GM12873 (cell line): ENCODE data around the gene TRIP4.

Source experiments
- TF ChIP-seq, protein P1 (sequence below): IDR thresholded peaks from 2 replicates; pipeline ENCODE4 v1.5.1; 2012; ENCODE audit warnings: low read depth, mild to moderate bottlenecking, moderate library complexity, low read length, control low read depth; ENCODE audit not compliant: insufficient read depth; ENCODE audit errors: missing control alignments

Gene TRIP4

DNA sequence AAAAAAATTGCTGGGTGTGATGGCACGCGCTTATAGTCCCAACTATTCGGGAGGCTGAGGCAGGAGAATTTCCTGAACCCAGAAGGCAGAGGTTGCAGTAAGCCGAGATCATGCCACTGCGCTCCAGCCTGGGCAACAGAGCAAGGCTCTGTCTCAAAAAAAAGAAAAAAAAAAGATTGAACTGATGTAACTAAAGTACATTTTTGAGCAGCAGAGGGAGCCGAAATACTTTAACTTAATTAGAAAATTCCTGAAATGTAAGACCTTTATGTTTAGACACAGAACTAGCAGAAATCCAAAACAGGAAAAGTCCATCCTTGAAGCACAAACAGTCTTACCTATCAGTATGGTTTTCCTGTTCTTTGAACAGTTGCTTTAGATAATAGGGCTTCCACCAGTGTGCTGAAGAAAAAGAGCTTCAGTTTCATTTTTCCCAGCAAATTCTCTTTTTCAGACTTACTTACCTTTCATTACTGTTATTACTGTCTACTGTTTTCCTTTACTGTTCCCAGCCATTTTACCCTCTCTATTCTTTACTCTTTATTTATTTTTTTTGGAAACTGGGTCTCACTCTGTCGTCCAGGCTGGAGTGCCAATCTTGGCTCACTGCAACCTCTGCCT, 39.3 kb downstream of the TRIP4 start:
- TF ChIP-seq, protein P1, sequence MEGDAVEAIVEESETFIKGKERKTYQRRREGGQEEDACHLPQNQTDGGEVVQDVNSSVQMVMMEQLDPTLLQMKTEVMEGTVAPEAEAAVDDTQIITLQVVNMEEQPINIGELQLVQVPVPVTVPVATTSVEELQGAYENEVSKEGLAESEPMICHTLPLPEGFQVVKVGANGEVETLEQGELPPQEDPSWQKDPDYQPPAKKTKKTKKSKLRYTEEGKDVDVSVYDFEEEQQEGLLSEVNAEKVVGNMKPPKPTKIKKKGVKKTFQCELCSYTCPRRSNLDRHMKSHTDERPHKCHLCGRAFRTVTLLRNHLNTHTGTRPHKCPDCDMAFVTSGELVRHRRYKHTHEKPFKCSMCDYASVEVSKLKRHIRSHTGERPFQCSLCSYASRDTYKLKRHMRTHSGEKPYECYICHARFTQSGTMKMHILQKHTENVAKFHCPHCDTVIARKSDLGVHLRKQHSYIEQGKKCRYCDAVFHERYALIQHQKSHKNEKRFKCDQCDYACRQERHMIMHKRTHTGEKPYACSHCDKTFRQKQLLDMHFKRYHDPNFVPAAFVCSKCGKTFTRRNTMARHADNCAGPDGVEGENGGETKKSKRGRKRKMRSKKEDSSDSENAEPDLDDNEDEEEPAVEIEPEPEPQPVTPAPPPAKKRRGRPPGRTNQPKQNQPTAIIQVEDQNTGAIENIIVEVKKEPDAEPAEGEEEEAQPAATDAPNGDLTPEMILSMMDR: no peak

DNA sequence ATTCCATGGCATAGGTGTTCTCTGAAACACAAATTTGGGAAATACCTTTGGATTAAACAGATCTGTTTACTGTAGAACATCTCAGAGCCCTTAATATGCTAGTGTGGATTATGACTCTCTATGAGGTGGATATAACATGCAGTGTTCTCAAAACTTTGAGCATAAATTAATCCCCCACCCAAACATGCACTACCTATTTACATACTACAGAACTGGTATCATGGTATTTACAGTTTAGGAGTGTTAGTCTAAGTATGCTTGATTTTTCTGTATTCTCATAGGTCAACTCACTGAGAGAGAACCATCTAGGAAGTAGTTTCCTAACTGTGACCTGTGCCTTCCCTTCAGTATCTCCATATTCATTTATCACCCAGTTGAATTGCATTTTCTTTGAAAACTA, 41.8 kb downstream of the TRIP4 start:
- TF ChIP-seq, protein P1: no peak

DNA sequence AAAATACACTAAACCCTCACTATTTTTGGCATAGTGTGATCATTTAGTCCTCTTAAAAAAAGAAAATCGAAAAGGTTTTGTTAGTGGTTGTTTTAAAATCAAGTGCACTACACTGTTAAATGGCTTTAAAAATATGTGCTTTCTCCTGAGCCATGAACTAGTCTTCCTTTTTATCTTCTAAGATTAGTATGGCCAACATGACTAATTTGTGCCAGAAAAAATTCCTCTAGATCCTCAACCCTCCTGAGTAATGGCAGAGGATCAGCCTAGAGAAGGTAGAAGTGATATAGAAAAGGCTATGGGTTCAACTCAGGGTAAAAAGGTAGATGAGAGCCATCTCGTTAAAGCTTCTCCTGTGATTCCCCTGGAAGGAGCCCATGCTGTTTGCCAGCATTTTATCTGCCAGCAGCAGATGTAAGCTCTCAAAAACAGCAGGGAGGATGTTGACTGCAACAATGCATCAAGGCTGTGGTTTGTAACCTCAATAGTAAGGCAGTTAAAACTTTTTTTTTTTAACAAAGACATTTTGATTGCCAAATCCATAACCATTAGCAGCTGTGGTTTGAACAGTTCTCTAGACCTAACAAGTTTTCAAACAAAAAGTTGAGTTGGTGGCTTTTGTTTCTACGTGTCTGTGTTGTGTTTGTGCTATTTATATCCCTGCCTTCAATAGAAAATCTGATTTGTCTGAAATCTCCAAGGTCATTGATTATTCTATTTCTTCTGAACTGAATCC, 42.5 kb downstream of the TRIP4 start:
- TF ChIP-seq, protein P1: no peak

DNA sequence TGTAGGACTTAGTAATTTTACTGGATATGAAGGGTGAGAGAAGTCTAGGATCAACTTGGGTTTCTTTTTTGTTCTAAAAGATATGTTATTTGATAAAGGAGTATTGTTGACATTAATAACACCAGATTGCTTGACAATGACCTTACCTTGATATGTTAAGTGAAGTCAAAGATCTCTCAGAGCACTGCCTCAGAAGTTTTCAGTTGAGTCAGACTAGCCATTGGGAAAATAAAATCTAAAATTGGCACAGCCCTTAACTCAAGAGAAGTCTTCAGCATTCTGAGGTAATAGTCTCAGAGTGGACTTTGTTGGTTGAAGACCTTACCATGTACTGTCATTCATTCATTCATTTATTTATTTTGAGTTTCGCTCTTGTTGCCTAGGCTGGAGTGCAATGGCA, 50.3 kb downstream of the TRIP4 start:
- TF ChIP-seq, protein P1: no peak

DNA sequence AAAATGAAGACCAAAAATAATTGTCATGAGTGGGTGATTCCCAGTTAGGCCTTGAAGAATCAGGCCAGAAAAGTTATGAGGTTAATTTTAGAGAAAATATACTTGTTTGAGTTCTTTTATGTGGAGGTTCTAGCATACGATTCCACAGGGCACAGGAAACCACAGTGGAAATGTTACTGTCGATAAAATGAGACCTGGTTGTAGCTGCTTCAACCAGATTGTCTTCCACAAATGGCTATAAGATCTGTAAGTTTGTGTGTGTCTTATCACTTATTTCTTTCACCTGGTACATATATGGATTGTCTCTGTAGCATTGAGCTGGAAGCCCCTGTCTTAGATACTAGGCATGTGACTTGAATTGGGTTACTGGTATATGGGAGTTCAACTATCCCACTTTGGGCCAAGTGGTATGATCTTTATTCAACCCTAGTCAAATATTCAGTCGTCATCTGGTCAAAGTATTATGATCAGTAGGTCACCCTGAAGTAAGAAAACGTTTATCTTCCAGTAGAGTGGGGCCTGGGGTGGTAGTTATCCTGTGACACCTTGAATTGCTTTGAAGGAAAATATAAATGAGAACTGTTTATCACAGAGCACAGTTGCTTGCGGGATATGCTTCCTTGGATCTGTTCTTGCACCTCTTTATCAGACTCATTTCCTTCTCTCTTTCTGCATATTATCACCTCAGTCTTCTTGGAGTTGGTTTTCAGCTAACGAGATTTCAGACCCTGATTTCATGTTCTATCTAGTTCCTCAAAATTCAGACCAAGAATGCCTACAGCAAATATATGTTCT, 51.2 kb downstream of the TRIP4 start:
- TF ChIP-seq, protein P1: no peak

DNA sequence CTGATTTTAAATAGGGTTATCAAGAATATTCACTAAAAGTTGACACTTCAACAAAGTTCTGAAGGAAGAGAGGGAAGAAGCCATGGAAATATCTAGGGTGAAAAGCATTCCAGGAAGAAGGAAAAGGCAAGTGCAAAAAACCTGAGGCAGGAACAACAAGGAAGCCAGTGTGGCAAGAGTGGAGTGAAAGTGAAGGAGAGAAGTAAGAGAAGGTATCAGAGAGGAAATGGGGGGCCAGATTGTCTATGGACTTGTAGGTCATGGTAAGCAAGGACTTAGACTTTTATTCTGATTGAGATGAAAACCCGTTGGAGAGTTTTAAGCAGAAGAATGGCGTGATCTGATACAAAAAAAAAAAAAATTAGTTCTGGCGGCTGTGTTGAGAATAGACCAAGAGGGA, 54.2 kb downstream of the TRIP4 start:
- TF ChIP-seq, protein P1: no peak

DNA sequence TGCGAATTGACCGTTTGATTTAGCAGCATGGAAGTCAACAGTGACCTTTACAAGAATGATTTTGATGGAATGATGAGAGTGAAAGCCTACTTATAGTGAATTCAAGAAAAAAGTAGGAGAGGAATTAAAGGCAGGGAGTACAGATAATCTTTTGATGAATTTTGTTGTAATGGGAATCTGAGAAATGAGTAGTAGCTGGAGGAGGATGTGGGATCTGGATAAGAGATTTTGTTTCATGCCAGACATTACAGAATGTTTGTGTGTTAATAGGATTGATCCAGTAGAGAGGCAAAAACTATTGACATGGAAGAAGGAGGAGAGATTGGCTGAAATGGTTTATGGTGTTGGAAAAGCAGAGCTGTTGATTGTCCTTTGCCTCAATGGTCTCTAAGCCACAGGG, 55.4 kb downstream of the TRIP4 start:
- TF ChIP-seq, protein P1: no peak
